ENCODE results near the gene FAM131A.
"Not testable (repeated sequence)": the region's sequence is repeated elsewhere in the genome, so short reads cannot be mapped to it uniquely, and the experiment has no call there.

Gene FAM131A

DNA sequence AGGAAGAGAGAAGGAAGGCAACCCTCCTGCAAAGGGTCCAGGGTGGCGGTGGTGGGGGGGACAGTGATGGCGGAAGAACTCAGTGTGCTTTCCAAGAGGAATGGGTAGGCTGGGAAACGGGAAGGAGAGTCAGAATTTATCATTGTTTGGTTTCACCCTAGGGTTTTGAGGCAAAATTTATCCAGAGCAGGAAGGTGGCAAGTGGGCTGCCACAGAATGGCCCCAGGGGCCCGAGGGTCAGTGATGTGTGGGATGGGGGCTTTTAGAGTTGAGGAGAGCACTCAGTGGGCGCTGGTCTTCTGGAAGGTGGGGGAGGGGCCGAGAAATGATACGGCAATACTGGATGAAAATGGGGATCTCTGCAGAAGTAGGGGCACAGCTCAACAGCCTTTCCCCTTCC lies 581 bp downstream of the FAM131A start:
- DNase-seq (ENCODE audit: low read depth): no peak
- TF ChIP-seq, protein P1, sequence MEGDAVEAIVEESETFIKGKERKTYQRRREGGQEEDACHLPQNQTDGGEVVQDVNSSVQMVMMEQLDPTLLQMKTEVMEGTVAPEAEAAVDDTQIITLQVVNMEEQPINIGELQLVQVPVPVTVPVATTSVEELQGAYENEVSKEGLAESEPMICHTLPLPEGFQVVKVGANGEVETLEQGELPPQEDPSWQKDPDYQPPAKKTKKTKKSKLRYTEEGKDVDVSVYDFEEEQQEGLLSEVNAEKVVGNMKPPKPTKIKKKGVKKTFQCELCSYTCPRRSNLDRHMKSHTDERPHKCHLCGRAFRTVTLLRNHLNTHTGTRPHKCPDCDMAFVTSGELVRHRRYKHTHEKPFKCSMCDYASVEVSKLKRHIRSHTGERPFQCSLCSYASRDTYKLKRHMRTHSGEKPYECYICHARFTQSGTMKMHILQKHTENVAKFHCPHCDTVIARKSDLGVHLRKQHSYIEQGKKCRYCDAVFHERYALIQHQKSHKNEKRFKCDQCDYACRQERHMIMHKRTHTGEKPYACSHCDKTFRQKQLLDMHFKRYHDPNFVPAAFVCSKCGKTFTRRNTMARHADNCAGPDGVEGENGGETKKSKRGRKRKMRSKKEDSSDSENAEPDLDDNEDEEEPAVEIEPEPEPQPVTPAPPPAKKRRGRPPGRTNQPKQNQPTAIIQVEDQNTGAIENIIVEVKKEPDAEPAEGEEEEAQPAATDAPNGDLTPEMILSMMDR (conservative IDR thresholded peaks at IDR 0.05; ENCODE audit: control insufficient read depth, insufficient read depth, low read depth, low read length): no peak
- peak overlapping the region; percentile 47 for H3K4me3 ChIP-seq (ENCODE audit: control insufficient read depth, low read depth, low read length)

DNA sequence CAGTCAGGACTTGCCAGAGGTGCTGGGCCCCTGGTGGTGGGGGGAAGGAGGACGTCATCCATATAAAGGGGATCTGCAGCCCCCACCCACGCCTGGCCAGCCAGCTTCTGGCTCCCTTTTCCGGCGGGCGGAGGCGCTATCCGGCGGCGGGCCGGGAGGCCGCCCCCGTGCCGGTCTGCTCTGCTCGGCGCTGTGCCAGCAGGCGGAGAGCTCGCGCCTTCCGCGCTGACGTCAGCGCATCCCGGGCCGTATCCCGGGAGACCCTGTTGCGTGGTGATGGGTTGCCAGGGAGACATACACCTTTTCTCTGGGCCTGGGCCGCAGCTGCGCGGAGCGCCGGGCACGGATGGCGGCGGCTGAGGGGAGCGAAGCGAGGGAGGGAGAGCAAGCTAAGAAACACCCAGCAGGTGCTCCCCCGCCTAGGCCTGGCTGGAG lies 1.1 kb downstream of the FAM131A start:
- DNase-seq (ENCODE audit: low read depth): peak; percentile 91
- peak overlapping the region; percentile 50 for H3K4me3 ChIP-seq (ENCODE audit: control insufficient read depth, low read depth, low read length)
- TF ChIP-seq, protein P1 (conservative IDR thresholded peaks at IDR 0.05; ENCODE audit: control insufficient read depth, insufficient read depth, low read depth, low read length): no peak

DNA sequence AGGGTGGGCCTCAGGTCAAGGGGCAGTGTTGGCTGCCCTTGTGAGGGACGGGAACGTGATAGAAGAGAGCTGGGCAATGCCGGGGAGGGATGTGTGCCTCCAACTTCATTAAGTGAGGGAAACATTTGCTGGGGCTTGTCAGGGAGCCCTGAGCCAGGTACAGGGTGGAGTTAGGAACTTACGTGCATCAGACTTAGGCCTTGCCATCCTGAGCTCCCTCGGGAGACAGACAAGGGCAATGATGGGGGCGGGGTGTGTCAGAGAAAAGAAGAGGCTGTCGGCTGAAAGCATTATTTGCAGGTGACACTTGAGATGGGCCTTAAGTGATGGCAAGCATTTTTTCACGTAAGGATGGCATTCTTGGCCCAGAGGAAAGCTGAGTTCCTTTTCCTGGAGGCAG lies 1.6 kb downstream of the FAM131A start:
- H3K4me3 ChIP-seq (ENCODE audit: control insufficient read depth, low read depth, low read length): peak overlapping the region; percentile 50
- TF ChIP-seq, protein P1 (conservative IDR thresholded peaks at IDR 0.05; ENCODE audit: control insufficient read depth, insufficient read depth, low read depth, low read length): no peak
- DNase-seq (ENCODE audit: low read depth): no peak

DNA sequence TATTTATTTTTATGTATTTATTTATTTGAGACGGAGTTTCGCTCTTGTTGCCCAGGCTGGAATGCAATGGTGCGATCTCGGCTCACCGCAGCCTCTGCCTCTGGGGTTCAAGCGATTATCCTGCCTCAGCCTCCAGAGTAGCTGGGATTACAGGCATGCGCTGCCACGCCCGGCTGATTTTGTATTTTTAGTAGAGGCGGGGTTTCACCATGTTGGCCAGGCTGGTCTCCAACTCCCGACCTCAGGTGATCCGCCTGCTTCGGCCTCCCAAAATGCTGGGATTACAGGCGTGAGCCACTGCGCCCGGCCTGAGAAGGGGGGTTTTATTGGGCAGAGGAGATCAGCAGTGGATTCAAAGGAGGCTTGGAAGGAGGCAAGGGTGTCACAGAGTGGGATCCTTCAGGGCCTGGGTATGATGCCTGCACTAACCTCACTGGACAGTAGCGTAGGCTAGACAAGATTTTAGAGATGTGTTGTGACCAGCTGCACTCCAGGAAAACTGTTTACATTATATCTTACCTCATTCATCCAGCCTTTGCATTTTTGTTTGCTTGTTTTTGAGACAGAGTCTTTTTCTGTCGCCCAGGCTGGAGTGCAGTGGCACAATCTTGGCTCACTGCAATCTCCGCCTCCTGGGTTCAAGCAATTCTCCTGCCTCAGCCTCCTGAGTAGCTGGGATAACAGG lies 2.2 kb downstream of the FAM131A start:
- not testable (repeated sequence) for H3K4me3 ChIP-seq (ENCODE audit: control insufficient read depth, low read depth, low read length)

DNA sequence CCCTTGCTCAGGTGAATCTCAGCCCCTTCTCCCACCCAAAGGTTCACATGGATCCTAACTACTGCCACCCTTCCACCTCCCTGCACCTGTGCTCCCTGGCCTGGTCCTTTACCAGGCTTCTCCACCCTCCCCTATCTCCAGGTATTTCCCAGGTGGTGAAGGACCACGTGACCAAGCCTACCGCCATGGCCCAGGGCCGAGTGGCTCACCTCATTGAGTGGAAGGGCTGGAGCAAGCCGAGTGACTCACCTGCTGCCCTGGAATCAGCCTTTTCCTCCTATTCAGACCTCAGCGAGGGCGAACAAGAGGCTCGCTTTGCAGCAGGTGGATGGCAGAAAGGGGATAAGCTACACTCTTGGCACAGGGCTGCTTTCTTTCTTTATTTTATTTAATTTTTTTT lies 4.5 kb downstream of the FAM131A start:
- no peak overlapping the region for H3K4me3 ChIP-seq (ENCODE audit: control insufficient read depth, low read depth, low read length)
- TF ChIP-seq, protein P1 (conservative IDR thresholded peaks at IDR 0.05; ENCODE audit: control insufficient read depth, insufficient read depth, low read depth, low read length): no peak
- DNase-seq (ENCODE audit: low read depth): no peak

More for the DNA sequence above, 2.2 kb downstream of the FAM131A start:
- DNase-seq (ENCODE audit: low read depth): not testable (repeated sequence)

DNA sequence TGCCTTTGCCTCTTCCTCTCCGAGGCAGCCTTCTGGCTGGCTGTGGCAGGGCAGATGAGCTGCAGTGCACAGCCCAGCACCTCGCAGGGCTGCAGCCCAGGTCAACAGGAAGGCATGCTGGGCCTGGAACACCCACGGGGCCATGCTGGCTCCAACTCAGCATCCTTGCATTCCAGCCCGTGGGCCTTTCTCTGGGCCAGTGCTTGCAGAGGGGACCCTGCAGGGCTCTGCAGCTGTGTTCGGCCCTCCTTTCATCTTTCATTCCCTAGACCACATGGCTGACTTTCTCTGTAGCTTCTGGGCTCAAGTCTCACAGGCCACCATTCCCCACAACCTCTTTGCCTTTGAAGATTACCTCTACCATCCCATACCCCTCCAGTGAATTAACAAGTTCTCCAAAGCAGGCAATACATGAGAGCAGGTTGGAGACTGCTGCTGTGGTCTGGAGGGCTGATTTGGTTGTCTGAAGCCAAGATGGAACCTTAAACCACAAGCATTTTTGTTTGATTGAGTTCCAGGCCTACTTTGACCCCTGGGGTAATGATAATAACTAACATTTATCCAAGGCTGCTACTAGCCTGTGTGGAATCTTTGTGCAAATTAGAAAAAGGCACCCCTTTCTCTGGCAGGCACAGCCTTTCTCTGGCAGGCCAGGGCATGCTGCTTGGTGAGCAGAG lies 5.9 kb downstream of the FAM131A start:
- no peak overlapping the region for H3K4me3 ChIP-seq (ENCODE audit: control insufficient read depth, low read depth, low read length)
- TF ChIP-seq, protein P1 (conservative IDR thresholded peaks at IDR 0.05; ENCODE audit: control insufficient read depth, insufficient read depth, low read depth, low read length): no peak
- DNase-seq (ENCODE audit: low read depth): no peak

DNA sequence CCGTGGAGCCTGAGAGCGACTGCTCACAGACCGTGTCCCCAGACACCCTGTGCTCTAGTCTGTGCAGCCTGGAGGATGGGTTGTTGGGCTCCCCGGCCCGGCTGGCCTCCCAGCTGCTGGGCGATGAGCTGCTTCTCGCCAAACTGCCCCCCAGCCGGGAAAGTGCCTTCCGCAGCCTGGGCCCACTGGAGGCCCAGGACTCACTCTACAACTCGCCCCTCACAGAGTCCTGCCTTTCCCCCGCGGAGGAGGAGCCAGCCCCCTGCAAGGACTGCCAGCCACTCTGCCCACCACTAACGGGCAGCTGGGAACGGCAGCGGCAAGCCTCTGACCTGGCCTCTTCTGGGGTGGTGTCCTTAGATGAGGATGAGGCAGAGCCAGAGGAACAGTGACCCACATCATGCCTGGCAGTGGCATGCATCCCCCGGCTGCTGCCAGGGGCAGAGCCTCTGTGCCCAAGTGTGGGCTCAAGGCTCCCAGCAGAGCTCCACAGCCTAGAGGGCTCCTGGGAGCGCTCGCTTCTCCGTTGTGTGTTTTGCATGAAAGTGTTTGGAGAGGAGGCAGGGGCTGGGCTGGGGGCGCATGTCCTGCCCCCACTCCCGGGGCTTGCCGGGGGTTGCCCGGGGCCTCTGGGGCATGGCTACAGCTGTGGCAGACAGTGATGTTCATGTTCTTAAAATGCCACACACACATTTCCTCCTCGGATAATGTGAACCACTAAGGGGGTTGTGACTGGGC lies 7.3 kb downstream of the FAM131A start:
- no peak overlapping the region for H3K4me3 ChIP-seq (ENCODE audit: control insufficient read depth, low read depth, low read length)
- TF ChIP-seq, protein P1 (conservative IDR thresholded peaks at IDR 0.05; ENCODE audit: control insufficient read depth, insufficient read depth, low read depth, low read length): no peak
- DNase-seq (ENCODE audit: low read depth): no peak
